Measurements from ENCODE around the gene GSC. TPM values are rescaled to one million over a fixed set of nuclear protein-coding genes. Genes with fewer than 3 reads are reported as not detected.

Gene GSC
- total RNA-seq, 1 experiment from 2014 or later = not detected

DNA sequence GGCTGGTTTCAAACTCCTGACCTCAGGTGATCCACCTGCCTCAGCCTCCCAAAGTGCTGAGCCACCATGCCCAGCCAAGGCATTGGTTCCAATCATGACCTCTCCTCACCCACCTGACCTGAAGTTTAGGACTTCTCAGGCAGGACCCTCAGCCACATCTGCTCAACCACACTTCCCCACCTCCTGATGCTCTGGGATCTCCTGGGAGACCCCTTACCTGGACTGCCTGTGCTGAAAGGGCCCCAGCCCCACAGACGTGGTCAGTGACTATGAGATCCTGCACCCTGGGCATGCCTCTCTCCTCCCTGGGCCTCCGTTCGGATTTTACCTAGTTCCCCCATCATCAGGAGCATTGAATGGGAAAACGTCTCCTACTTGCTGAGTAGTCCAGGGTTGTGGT lies 18.0 kb downstream of the GSC start:
- Mint-ChIP-seq H3K4me3 (no peak overlapping the region), H3K9me3 (no peaks in the 10 kb centered on the region; a peak in 1 of 5 replicates), H3K27ac (peak overlapping the region in 1 of 3 experiments; percentile 88; a peak in 1 of 7 replicates), H3K4me1 (peaks cover 0 to 3% of the 10 kb centered on the region in 2 experiments; a peak in 2 of 4 replicates), H3K36me3 (ENCODE audit: insufficient read depth in 1 of 3, low read depth in 3 of 3) (no peaks in the 10 kb centered on the region), H3K27me3 (ENCODE audit: low read depth) (peaks cover 25% of the 10 kb centered on the region)
- Histone ChIP-seq H3K4me1 (ENCODE audit: insufficient read depth, low read length) (no peaks in the 10 kb centered on the region), H4K20me1 (ENCODE audit: control insufficient read depth, insufficient read depth, insufficient read length) (no peaks in the 10 kb centered on the region), H3K4ac (ENCODE audit: low read depth, low read length) (no peak overlapping the region), H4K5ac (ENCODE audit: insufficient read length, low read depth, low read length) (no peak overlapping the region), H3T11ph (ENCODE audit: low read length) (no peak overlapping the region), H3K56ac (ENCODE audit: insufficient read length, low read depth, low read length) (no peak overlapping the region), H4K8ac (replicated peaks; ENCODE audit: insufficient read length, low read depth, low read length) (no peak overlapping the region), H3K9me3 (ENCODE audit: control insufficient read depth, low read depth, low read length) (no peaks in the 10 kb centered on the region), H2BK15ac (ENCODE audit: low read depth, low read length) (no peak overlapping the region), H2BK120ac (ENCODE audit: low read depth, low read length, poor library complexity, severe bottlenecking) (no peak overlapping the region), H3K18ac (ENCODE audit: insufficient read length, low read depth, low read length) (no peak overlapping the region), H3K79me2 (ENCODE audit: insufficient read depth, low read length) (no peaks in the 10 kb centered on the region), H3K27me3 (ENCODE audit: insufficient read depth, low read length) (no peaks in the 10 kb centered on the region), H3K14ac (ENCODE audit: insufficient read depth, low read length) (no peak overlapping the region), H3K79me1 (ENCODE audit: insufficient read depth, low read depth, low read length, poor library complexity, severe bottlenecking) (no peaks in the 10 kb centered on the region), H2AFZ (ENCODE audit: low read length) (no peak overlapping the region), H3K23me2 (ENCODE audit: insufficient read length, low read depth, low read length, poor library complexity, severe bottlenecking) (no peaks in the 10 kb centered on the region), H2AK5ac (ENCODE audit: insufficient read length, low read length) (no peak overlapping the region), H3K9ac (ENCODE audit: extremely low read depth, insufficient read length, low read length) (no peak overlapping the region), H4K91ac (ENCODE audit: insufficient read length, low read depth, low read length) (no peak overlapping the region), H3K23ac (ENCODE audit: insufficient read length, low read depth, low read length) (no peak overlapping the region), H2BK12ac (ENCODE audit: insufficient read length, low read depth, low read length) (no peak overlapping the region), H3K27ac (ENCODE audit: insufficient read length, low read depth, low read length) (no peak overlapping the region), H2BK5ac (ENCODE audit: insufficient read length, low read length) (no peak overlapping the region), H2BK20ac (ENCODE audit: low read depth, low read length, poor library complexity, severe bottlenecking) (no peak overlapping the region), H3K4me2 (ENCODE audit: insufficient read depth, insufficient read length, low read length) (no peak overlapping the region)
- no CpG with 5 or more reads among the region's 4 CpGs for WGBS (ENCODE audit: extremely low coverage, insufficient read length, low lambda C conversion rate)
- DNase-seq = no peak
- TF ChIP-seq, protein P1, sequence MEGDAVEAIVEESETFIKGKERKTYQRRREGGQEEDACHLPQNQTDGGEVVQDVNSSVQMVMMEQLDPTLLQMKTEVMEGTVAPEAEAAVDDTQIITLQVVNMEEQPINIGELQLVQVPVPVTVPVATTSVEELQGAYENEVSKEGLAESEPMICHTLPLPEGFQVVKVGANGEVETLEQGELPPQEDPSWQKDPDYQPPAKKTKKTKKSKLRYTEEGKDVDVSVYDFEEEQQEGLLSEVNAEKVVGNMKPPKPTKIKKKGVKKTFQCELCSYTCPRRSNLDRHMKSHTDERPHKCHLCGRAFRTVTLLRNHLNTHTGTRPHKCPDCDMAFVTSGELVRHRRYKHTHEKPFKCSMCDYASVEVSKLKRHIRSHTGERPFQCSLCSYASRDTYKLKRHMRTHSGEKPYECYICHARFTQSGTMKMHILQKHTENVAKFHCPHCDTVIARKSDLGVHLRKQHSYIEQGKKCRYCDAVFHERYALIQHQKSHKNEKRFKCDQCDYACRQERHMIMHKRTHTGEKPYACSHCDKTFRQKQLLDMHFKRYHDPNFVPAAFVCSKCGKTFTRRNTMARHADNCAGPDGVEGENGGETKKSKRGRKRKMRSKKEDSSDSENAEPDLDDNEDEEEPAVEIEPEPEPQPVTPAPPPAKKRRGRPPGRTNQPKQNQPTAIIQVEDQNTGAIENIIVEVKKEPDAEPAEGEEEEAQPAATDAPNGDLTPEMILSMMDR (conservative IDR thresholded peaks at IDR 0.05) = no peak

Data from H9 (cell line).